Neural cell (in vitro differentiated cells): Measurements from ENCODE around the gene PYGB.

Experiments used
- CTCF ChIP-seq: fragments of 450-650 bp; IDR thresholded peaks from 2 replicates; pipeline ENCODE4 v1.5.1; 2014; ENCODE audit warnings: antibody characterized with exemption, mild to moderate bottlenecking, moderate library complexity; ENCODE audit not compliant: poor library complexity, severe bottlenecking
- EP300 ChIP-seq: fragments of 450-650 bp; conservative IDR thresholded peaks from 2 replicates; pipeline ENCODE4 v1.6.1; 2014; ENCODE audit warnings: antibody characterized with exemption, mild to moderate bottlenecking, moderate library complexity; ENCODE audit not compliant: poor library complexity, severe bottlenecking
- EZH2 ChIP-seq: fragments of 200-600, 300-800 bp; shearing (Covaris generic), sonication (generic); IDR thresholded peaks from 2 replicates; pipeline ENCODE4 v1.6.1; 2014; ENCODE audit warnings: antibody characterized with exemption, low read length, borderline replicate concordance, mild to moderate bottlenecking; ENCODE audit not compliant: insufficient read depth, poor library complexity, severe bottlenecking
- POLR2AphosphoS5 ChIP-seq: IDR thresholded peaks from 2 replicates; pipeline ENCODE4 v1.6.1; 2012
- RAD21 ChIP-seq: fragments of 450-650 bp; conservative IDR thresholded peaks from 2 replicates; pipeline ENCODE4 v1.6.1; 2014; ENCODE audit warnings: antibody characterized with exemption, mild to moderate bottlenecking, moderate library complexity
- REST ChIP-seq: IDR thresholded peaks from 2 replicates; pipeline ENCODE4 v1.6.1; 2012; ENCODE audit warnings: borderline replicate concordance
- SMC3 ChIP-seq: fragments of 450-650 bp; conservative IDR thresholded peaks from 2 replicates; pipeline ENCODE4 v1.6.1; 2014; ENCODE audit warnings: antibody characterized with exemption, mild to moderate bottlenecking, moderate library complexity; ENCODE audit not compliant: poor library complexity
- TAF1 ChIP-seq: IDR thresholded peaks from 2 replicates; pipeline ENCODE4 v1.6.1; 2012; ENCODE audit warnings: low read depth

- TF ChIP-seq EP300 (no peak), POLR2AphosphoS5 (no peak), EZH2 (no peak), CTCF (no peak), TAF1 (no peak), REST (no peak), SMC3 (no peak), RAD21 (no peak)
Measured at GRCh38 chr20:25254571-25254970, 6.7 kb downstream of the PYGB start.
